WTC11 (cell line): ENCODE results near the gene TMEM38A.

Experiments
- CTCF ChIP-seq: fragments of 200-600 bp; IDR thresholded peaks from 2 replicates; pipeline ENCODE4 v1.8.0; 2022; ENCODE audit warnings: antibody characterized with exemption
- FOXJ3 ChIP-seq: sonication (generic); formaldehyde crosslinking; IDR thresholded peaks from 2 replicates; pipeline ENCODE4 v1.9.0; 2021; ENCODE audit warnings: missing genetic modification reagents, mild to moderate bottlenecking, borderline replicate concordance
- HMGXB4 ChIP-seq: sonication (generic); formaldehyde crosslinking; IDR thresholded peaks from 2 replicates; pipeline ENCODE4 v1.8.1; 2023; ENCODE audit warnings: mild to moderate bottlenecking, moderate library complexity, missing genetic modification reagents
- MXD4 ChIP-seq: fragments of 250-450 bp; sonication (Bioruptor Pico); IDR thresholded peaks from 2 replicates; pipeline ENCODE4 v1.8.0; 2021; ENCODE audit warnings: mild to moderate bottlenecking, moderate library complexity, borderline replicate concordance
- NFE2L1 ChIP-seq: sonication (generic); formaldehyde crosslinking; IDR thresholded peaks from 2 replicates; pipeline ENCODE4 v1.8.1; 2023; ENCODE audit warnings: missing genetic modification reagents
- TCF7 ChIP-seq: sonication (generic); formaldehyde crosslinking; IDR thresholded peaks from 2 replicates; pipeline ENCODE4 v1.8.0; 2022; ENCODE audit warnings: mild to moderate bottlenecking, low read depth, missing genetic modification reagents, moderate library complexity
- ZSCAN18 ChIP-seq: fragments of 250-450 bp; sonication (Bioruptor Pico); IDR thresholded peaks from 2 replicates; pipeline ENCODE4 v2.1.2; 2022; ENCODE audit warnings: mild to moderate bottlenecking, moderate library complexity

- TF ChIP-seq MXD4 (no peak), CTCF (no peak), NFE2L1 (no peak), TCF7 (CRISPR knock-in tag) (no peak), HMGXB4 (no peak), ZSCAN18 (CRISPR knock-in tag) (no peak), FOXJ3 (CRISPR knock-in tag) (no peak)
These were observed 8.1 kb upstream of the TMEM38A start for GRCh38 chr19:16652854-16653253.
